ENCODE measurements around the gene SRPK3. TPM values are rescaled to one million over a fixed set of nuclear protein-coding genes. Genes with fewer than 3 reads are reported as not detected.

Gene SRPK3
- total and polyA plus RNA-seq, 2 experiments from 2014 or later, result 0.15 TPM; not detected in 1

GRCh38 chrX:153819384-153820040, 38.7 kb downstream of the SRPK3 start (continued):
- TF ChIP-seq REST (IDR thresholded peaks at IDR 0.05; ENCODE audit: unreplicated experiment), result no peak
- TF ChIP-seq STAT1 (IDR thresholded peaks at IDR 0.05; ENCODE audit: unreplicated experiment), result no peak
- no peak for TF ChIP-seq NANOG (IDR thresholded peaks at IDR 0.05; ENCODE audit: borderline replicate concordance)
- no peak for TF ChIP-seq EZH2 (IDR thresholded peaks at IDR 0.05; ENCODE audit: low read depth, unreplicated experiment)

- ATAC-seq, result no peak
- Histone ChIP-seq H3K9me2 (ENCODE audit: insufficient read depth) (no peaks in the 10 kb centered on the region), H3F3A (replicated peaks; ENCODE audit: low read depth) (0 out of 2 replicates have a peak, but pooled peaks cover 2% of the 10 kb centered on the region), H3K27ac (ENCODE audit: low read depth) (0 out of 2 replicates have a peak overlapping the region, but pooled peaks have one; percentile 32), H3K4me3 (no peak overlapping the region), H3K79me2 (replicated peaks; ENCODE audit: insufficient read depth) (peaks cover 95% of the 10 kb centered on the region), H3K4me1 (ENCODE audit: insufficient read depth) (peaks cover 47% of the 10 kb centered on the region), H2AFZ (no peak overlapping the region), H3K36me3 (ENCODE audit: insufficient read depth) (no peaks in the 10 kb centered on the region), H3K4me2 (peak overlapping the region; percentile 26; the same call in 1 of the 2 replicates), H3K27me3 (ENCODE audit: insufficient read depth) (no peaks in the 10 kb centered on the region), H4K20me1 (replicated peaks; ENCODE audit: insufficient read depth) (peaks cover 13% of the 10 kb centered on the region)
- Mint-ChIP-seq H3K4me3 (no peak overlapping the region), H3K27me3 (ENCODE audit: insufficient read depth, low read depth, poor library complexity) (peaks cover 13% of the 10 kb centered on the region), H3K27ac (0 out of 2 replicates have a peak overlapping the region, but pooled peaks have one; percentile 59), H3K4me1 (peaks cover 53% of the 10 kb centered on the region), H3K36me3 (ENCODE audit: low read depth) (peaks cover 21% of the 10 kb centered on the region; the same call in 2 of the 3 replicates), H3K9me3 (no peaks in the 10 kb centered on the region)
- TF ChIP-seq CREB1 (CRISPR knock-in tag; IDR thresholded peaks at IDR 0.05; ENCODE audit: low read depth) (no peak), ZNF331 (CRISPR knock-in tag; IDR thresholded peaks at IDR 0.05; ENCODE audit: low read depth) (no peak), JUNB (IDR thresholded peaks at IDR 0.05; ENCODE audit: unreplicated experiment) (no peak), REST (IDR thresholded peaks at IDR 0.05; ENCODE audit: unreplicated experiment) (no peak), EZH2phosphoT487 (IDR thresholded peaks at IDR 0.05; ENCODE audit: unreplicated experiment) (no peak), EZH2 (IDR thresholded peaks at IDR 0.05; ENCODE audit: low read depth, unreplicated experiment) (no peak)
- DNase-seq (ENCODE audit: low spot score), result no peak
Observed at GRCh38 chrX:153820601-153821000, 39.8 kb downstream of the SRPK3 start.
